Caco-2 (cell line): ENCODE data around the gene CPAMD8. TPM values are rescaled to one million over a fixed set of nuclear protein-coding genes. Genes with fewer than 3 reads are reported as not detected.

Experiments used
- BruUV-seq: library from RNA; stranded (reverse); fragments of 400-500 nt; replicated peaks from 2 replicates; lab custom pipeline; 2021; lab: Mats Ljungman, UMichigan
- CTCF ChIA-PET: fragments of 300-600 bp; sonication (Branson Sonifier 250); formaldehyde crosslinking; loops from one replicate; lab custom pipeline; 2022; ENCODE audit warnings: antibody characterized with exemption; lab: Charles Lee
- POLR2A ChIA-PET: fragments of 300-600 bp; sonication (Branson Sonifier 250); formaldehyde crosslinking; loops from one replicate; lab custom pipeline; 2022; ENCODE audit warnings: antibody characterized with exemption; lab: Charles Lee
- DNase-seq, 2 experiments: peaks; one replicate each; pipeline versions ENCODE4 v3.0.0 to v3.0.0-alpha.2; 2020 to 2022
- H3K27me3 ChIP-seq: replicated peaks from 2 replicates; pipeline ENCODE4 v1.6.0; 2011; ENCODE audit warnings: low read length; ENCODE audit not compliant: control insufficient read depth, insufficient read depth
- H3K36me3 ChIP-seq: 2 replicates; pipeline ENCODE4 v1.5.1; 2011; ENCODE audit warnings: low read length; ENCODE audit not compliant: control insufficient read depth, insufficient read depth
- H3K4me1 ChIP-seq: fragments of 250-450 bp; sonication (Bioruptor Pico); 2 replicates; pipeline ENCODE4 v1.5.1; 2020; ENCODE audit warnings: mild to moderate bottlenecking
- H3K4me3 ChIP-seq: 2 replicates; pipeline ENCODE4 v1.5.1; 2011; ENCODE audit warnings: low read depth, mild to moderate bottlenecking, control low read depth, low read length
- H3K9me3 ChIP-seq: fragments of 250-450 bp; sonication (Bioruptor Pico); 2 replicates; pipeline ENCODE4 v1.5.1; 2020; ENCODE audit warnings: mild to moderate bottlenecking, moderate library complexity
- H3K27ac Mint-ChIP-seq: one replicate; pipeline ENCODE4 v1.8.0; 2022; ENCODE audit warnings: mixed read lengths; ENCODE audit not compliant: unreplicated experiment
- H3K27me3 Mint-ChIP-seq: one replicate; pipeline ENCODE4 v1.8.0; 2022; ENCODE audit warnings: mixed read lengths; ENCODE audit not compliant: insufficient read depth, unreplicated experiment
- H3K36me3 Mint-ChIP-seq: one replicate; pipeline ENCODE4 v1.8.0; 2022; ENCODE audit warnings: mild to moderate bottlenecking, mixed read lengths; ENCODE audit not compliant: insufficient read depth, unreplicated experiment
- H3K4me1 Mint-ChIP-seq: one replicate; pipeline ENCODE4 v1.8.0; 2022; ENCODE audit warnings: low read depth, mixed read lengths; ENCODE audit not compliant: unreplicated experiment
- H3K4me3 Mint-ChIP-seq: one replicate; pipeline ENCODE4 v1.8.0; 2022; ENCODE audit warnings: mild to moderate bottlenecking, moderate library complexity, mixed read lengths; ENCODE audit not compliant: unreplicated experiment
- H3K9me3 Mint-ChIP-seq: one replicate; pipeline ENCODE4 v1.8.0; 2022; ENCODE audit warnings: mixed read lengths; ENCODE audit not compliant: unreplicated experiment
- intact Hi-C: fragments of 100-400 bp; cut with micrococcal nuclease; formaldehyde crosslinking; loops from one replicate; pipeline ENCODE4 v1.10.0; 2022; ENCODE audit not compliant: unreplicated experiment
- total RNA-seq: library from RNA; stranded (reverse); gene quantifications from 2 replicates; pipeline ENCODE4 v1.2.3, GENCODE V29; 2022
- TF ChIP-seq, protein P1 (sequence below), 2 experiments: fragments of 200-600 bp in 1 of 2; IDR thresholded peaks; 1 replicate in 1 of 2; 2 replicates in 1 of 2; pipeline versions ENCODE4 v1.5.1 to v1.8.0; 2011 to 2022; ENCODE audit warnings: antibody characterized with exemption in 1 of 2, control low read depth in 1 of 2, inconsistent platforms in 1 of 2, low read depth in 1 of 2, low read length in 1 of 2, mild to moderate bottlenecking in 1 of 2, moderate library complexity in 1 of 2; ENCODE audit not compliant: insufficient read depth in 1 of 2, severe bottlenecking in 1 of 2, unreplicated experiment in 1 of 2

Gene CPAMD8
- total RNA-seq, 1 experiment from 2014 or later = 1.1 TPM

DNA sequence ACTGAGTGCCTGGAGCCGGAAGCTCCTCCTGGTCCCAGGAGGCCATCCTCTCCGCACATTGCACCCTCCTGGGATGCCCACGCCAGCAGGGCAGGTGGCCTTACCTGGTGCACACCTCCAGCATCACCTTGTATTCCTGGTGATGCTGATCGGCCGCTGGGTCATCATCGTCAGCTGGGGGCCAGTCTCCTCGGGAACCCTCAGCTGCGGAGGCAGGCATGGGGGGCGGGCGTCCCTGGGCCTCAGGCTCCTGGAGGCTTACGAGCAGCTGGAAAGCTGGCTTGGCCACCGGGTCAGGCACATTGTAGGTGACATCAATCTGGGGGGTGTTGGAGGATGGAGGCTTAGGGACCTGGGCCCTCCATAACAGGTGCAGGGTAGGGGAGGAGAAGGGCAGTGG lies 124.1 kb downstream of the CPAMD8 start:
- Histone ChIP-seq H3K4me1 (no peaks in the 10 kb centered on the region), H3K27me3 (no peaks in the 10 kb centered on the region), H3K36me3 (no peaks in the 10 kb centered on the region), H3K9me3 (no peaks in the 10 kb centered on the region), H3K4me3 (no peak overlapping the region)
- Mint-ChIP-seq H3K9me3 (no peaks in the 10 kb centered on the region), H3K27ac (no peak overlapping the region), H3K27me3 (no peaks in the 10 kb centered on the region), H3K4me3 (no peak overlapping the region), H3K4me1 (no peaks in the 10 kb centered on the region), H3K36me3 (no peaks in the 10 kb centered on the region)
- BruUV-seq = no TSS peak
- TF ChIP-seq, protein P1, sequence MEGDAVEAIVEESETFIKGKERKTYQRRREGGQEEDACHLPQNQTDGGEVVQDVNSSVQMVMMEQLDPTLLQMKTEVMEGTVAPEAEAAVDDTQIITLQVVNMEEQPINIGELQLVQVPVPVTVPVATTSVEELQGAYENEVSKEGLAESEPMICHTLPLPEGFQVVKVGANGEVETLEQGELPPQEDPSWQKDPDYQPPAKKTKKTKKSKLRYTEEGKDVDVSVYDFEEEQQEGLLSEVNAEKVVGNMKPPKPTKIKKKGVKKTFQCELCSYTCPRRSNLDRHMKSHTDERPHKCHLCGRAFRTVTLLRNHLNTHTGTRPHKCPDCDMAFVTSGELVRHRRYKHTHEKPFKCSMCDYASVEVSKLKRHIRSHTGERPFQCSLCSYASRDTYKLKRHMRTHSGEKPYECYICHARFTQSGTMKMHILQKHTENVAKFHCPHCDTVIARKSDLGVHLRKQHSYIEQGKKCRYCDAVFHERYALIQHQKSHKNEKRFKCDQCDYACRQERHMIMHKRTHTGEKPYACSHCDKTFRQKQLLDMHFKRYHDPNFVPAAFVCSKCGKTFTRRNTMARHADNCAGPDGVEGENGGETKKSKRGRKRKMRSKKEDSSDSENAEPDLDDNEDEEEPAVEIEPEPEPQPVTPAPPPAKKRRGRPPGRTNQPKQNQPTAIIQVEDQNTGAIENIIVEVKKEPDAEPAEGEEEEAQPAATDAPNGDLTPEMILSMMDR (IDR thresholded peaks at IDR 0.05; ENCODE audit: insufficient read depth in 1 of 2, low read depth in 1 of 2, low read length in 1 of 2, severe bottlenecking in 1 of 2, unreplicated experiment in 1 of 2) = no peak
- ChIA-PET POLR2A (no interaction called here), CTCF (no interaction called here)
- DNase-seq = no peak
- intact Hi-C loops = no loop called here

DNA sequence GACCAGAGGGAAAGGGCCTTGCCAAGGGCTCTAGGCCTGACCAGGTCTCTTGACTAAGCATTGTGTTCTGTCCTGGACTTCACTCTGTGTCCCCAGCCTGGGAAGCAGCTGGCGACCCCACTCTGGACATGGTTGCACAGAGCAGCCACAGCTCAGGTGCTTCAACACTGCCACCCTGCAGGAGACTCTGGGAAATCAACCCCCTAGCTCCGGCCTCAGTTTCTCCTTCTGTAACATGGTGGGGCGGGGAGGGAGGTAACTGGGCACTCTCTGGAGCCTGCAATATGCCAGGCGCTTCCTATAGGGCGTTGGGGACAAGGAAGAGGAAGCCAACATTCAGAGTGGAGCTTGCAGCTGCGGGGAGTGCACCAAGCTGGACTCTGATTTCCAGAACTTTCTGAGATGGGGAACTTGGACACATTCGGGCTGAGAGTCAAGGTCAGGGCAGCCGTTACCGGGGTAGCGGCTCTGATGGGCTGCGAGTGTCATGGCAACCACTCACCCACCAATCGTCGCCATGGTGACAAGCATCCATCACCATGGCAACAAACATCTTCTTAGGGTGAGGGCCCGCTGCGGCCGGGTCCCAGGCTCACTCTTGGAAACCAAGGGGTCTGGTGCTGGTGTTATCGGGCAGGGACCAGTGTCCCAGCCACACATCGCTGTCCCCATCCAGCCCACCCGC lies 125.0 kb downstream of the CPAMD8 start:
- no peaks in the 10 kb centered on the region for H3K4me1 ChIP-seq
- intact Hi-C loops = no loop called here
- Mint-ChIP-seq H3K4me1 (no peaks in the 10 kb centered on the region), H3K27ac (no peak overlapping the region), H3K4me3 (no peak overlapping the region), H3K36me3 (no peaks in the 10 kb centered on the region), H3K27me3 (no peaks in the 10 kb centered on the region), H3K9me3 (no peaks in the 10 kb centered on the region)
- POLR2A ChIA-PET = no interaction called here
- no TSS peak for BruUV-seq
- TF ChIP-seq, protein P1 (IDR thresholded peaks at IDR 0.05; ENCODE audit: insufficient read depth in 1 of 2, low read depth in 1 of 2, low read length in 1 of 2, severe bottlenecking in 1 of 2, unreplicated experiment in 1 of 2) = no peak
- H3K9me3 ChIP-seq = no peaks in the 10 kb centered on the region
- H3K27me3 ChIP-seq = no peaks in the 10 kb centered on the region
- CTCF ChIA-PET = no interaction called here
- no peak for DNase-seq
- no peaks in the 10 kb centered on the region for H3K36me3 ChIP-seq
- no peak overlapping the region for H3K4me3 ChIP-seq

DNA sequence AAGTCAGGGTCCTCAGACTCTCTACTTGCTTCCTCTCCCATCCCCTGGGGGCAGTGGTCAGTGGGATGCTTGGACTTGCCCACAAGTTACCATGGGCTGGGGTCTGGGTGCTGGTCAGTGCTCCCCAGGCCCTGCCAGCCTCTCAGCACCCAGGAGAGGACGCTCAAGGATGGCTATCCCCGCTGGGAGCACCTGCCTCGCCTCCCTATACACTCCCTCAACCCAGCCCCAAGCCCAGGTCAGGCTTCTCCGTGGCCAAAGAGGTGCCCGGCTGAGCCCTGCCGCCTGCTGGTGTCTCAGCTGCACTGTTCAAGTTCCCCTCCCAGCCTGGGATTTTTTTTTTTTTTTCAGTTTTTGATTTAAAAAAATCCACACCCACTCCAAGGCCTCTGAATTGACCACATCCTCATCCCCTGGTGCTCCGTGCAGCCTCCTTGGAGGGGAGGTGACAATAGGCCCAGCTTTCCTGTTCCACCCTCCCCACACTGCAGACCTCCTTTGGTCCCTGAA lies 127.0 kb downstream of the CPAMD8 start:
- no peak overlapping the region for H3K4me3 Mint-ChIP-seq
- POLR2A ChIA-PET = no interaction called here
- peak in 1 of 2 experiments; percentile 29 for DNase-seq

More for the DNA sequence above, 127.0 kb downstream of the CPAMD8 start:
- no peaks in the 10 kb centered on the region for H3K9me3 ChIP-seq
- no TSS peak for BruUV-seq
- TF ChIP-seq, protein P1 (IDR thresholded peaks at IDR 0.05; ENCODE audit: insufficient read depth in 1 of 2, low read depth in 1 of 2, low read length in 1 of 2, severe bottlenecking in 1 of 2, unreplicated experiment in 1 of 2) = peak; percentile 40 to 50
- CTCF ChIA-PET = no interaction called here
- no peaks in the 10 kb centered on the region for H3K27me3 Mint-ChIP-seq
- no peak overlapping the region for H3K27ac Mint-ChIP-seq
- no peaks in the 10 kb centered on the region for H3K27me3 ChIP-seq
- no peak overlapping the region for H3K4me3 ChIP-seq
- H3K9me3 Mint-ChIP-seq = no peaks in the 10 kb centered on the region
- no peaks in the 10 kb centered on the region for H3K36me3 ChIP-seq
- intact Hi-C loops = no loop called here
- H3K36me3 Mint-ChIP-seq = no peaks in the 10 kb centered on the region
- no peaks in the 10 kb centered on the region for H3K4me1 ChIP-seq
- H3K4me1 Mint-ChIP-seq = no peaks in the 10 kb centered on the region
